ENCODE data around the gene FERMT2.
"Not testable (repeated sequence)": the region's sequence is repeated elsewhere in the genome, so short reads cannot be mapped to it uniquely, and the experiment has no call there.

The FERMT2 gene

GRCh38 chr14:52944254-52944653, 6.6 kb downstream of the FERMT2 start:
- DNase-seq: no peak

- no peak for DNase-seq
Measured at GRCh38 chr14:52939427-52939826, 11.4 kb downstream of the FERMT2 start.

GRCh38 chr14:52937869-52938268, 13.0 kb downstream of the FERMT2 start:
- DNase-seq: no peak

GRCh38 chr14:52937306-52937705, 13.5 kb downstream of the FERMT2 start:
- no peak for DNase-seq

- no peak for DNase-seq
Measured at GRCh38 chr14:52936437-52936836, 14.4 kb downstream of the FERMT2 start.

- no peak for DNase-seq
Measured at GRCh38 chr14:52935833-52936232, 15.0 kb downstream of the FERMT2 start.

- DNase-seq: no peak
Measured at GRCh38 chr14:52934762-52935161, 16.1 kb downstream of the FERMT2 start.

GRCh38 chr14:52929192-52929807, 21.6 kb downstream of the FERMT2 start:
- no peak for DNase-seq

GRCh38 chr14:52926953-52927352, 23.9 kb downstream of the FERMT2 start:
- DNase-seq: peak; percentile 32

- DNase-seq: no peak
Measured at GRCh38 chr14:52923902-52924575, 26.8 kb downstream of the FERMT2 start.

- no peak for DNase-seq
Measured at GRCh38 chr14:52922656-52923055, 28.2 kb downstream of the FERMT2 start.

GRCh38 chr14:52922059-52922458, 28.8 kb downstream of the FERMT2 start:
- DNase-seq: no peak

GRCh38 chr14:52920411-52920810, 30.4 kb downstream of the FERMT2 start:
- DNase-seq: not testable (repeated sequence)

GRCh38 chr14:52919971-52920370, 30.9 kb downstream of the FERMT2 start:
- DNase-seq: no peak

GRCh38 chr14:52918486-52918885, 32.4 kb downstream of the FERMT2 start:
- DNase-seq: no peak

GRCh38 chr14:52917735-52918134, 33.1 kb downstream of the FERMT2 start:
- no peak for DNase-seq

- no peak for DNase-seq
Measured at GRCh38 chr14:52914295-52914694, 36.6 kb downstream of the FERMT2 start.

GRCh38 chr14:52913271-52913670, 37.6 kb downstream of the FERMT2 start:
- no peak for DNase-seq

GRCh38 chr14:52911904-52912303, 38.9 kb downstream of the FERMT2 start:
- DNase-seq: no peak

GRCh38 chr14:52910572-52910971, 40.3 kb downstream of the FERMT2 start:
- DNase-seq: no peak

GRCh38 chr14:52907949-52908348, 42.9 kb downstream of the FERMT2 start:
- no peak for DNase-seq

- no peak for DNase-seq
Measured at GRCh38 chr14:52906141-52906601, 44.7 kb downstream of the FERMT2 start.

- no peak for DNase-seq
Measured at GRCh38 chr14:52902971-52903619, 47.8 kb downstream of the FERMT2 start.

- no peak for DNase-seq
Measured at GRCh38 chr14:52901357-52901980, 49.4 kb downstream of the FERMT2 start.
